Naive B cell (primary cell): ENCODE data around the gene SERPINA4. TPM values are rescaled to one million over a fixed set of nuclear protein-coding genes. Genes with fewer than 3 reads are reported as not detected.

Experiments
- ATAC-seq, 2 donors: fragments of 150-1000 bp; cut with Tn5 transposase; 2 replicates each; pipeline ENCODE4 v1.10.0; 2021; ENCODE audit warnings: low read depth in 2 of 2, mild to moderate bottlenecking in 2 of 2, moderate library complexity in 2 of 2
- DNase-seq: peaks from one replicate; pipeline ENCODE4 v3.0.0; 2022
- H3K27ac Mint-ChIP-seq, 6 donors: one replicate each; pipeline ENCODE4 v1.8.0; 2020 to 2022; ENCODE audit warnings: mild to moderate bottlenecking in 6 of 6, mixed read lengths in 6 of 6, moderate library complexity in 5 of 6, inconsistent platforms in 2 of 6
- H3K27me3 Mint-ChIP-seq, 3 donors: one replicate each; pipeline ENCODE4 v1.8.0; 2021 to 2022; ENCODE audit warnings: mixed read lengths in 3 of 3, mild to moderate bottlenecking in 1 of 3
- H3K36me3 Mint-ChIP-seq, 2 donors: one replicate each; pipeline ENCODE4 v1.8.0; 2020 to 2022; ENCODE audit warnings: mixed read lengths in 2 of 2, inconsistent platforms in 1 of 2, mild to moderate bottlenecking in 1 of 2
- H3K4me1 Mint-ChIP-seq, 3 donors: one replicate each; pipeline ENCODE4 v1.8.0; 2020 to 2022; ENCODE audit warnings: mixed read lengths in 3 of 3, inconsistent platforms in 1 of 3, mild to moderate bottlenecking in 1 of 3, moderate library complexity in 1 of 3
- H3K4me3 Mint-ChIP-seq, 8 donors: one replicate each; pipeline ENCODE4 v1.8.0; 2020 to 2022; ENCODE audit warnings: mild to moderate bottlenecking in 8 of 8, mixed read lengths in 8 of 8, moderate library complexity in 8 of 8, inconsistent platforms in 2 of 8
- H3K9me3 Mint-ChIP-seq, 7 donors: one replicate each; pipeline ENCODE4 v1.8.0; 2020 to 2022; ENCODE audit warnings: mixed read lengths in 7 of 7, mild to moderate bottlenecking in 5 of 7, inconsistent platforms in 2 of 7, moderate library complexity in 1 of 7
- polyA plus RNA-seq, 6 donors: library from polyadenylated mRNA; unstranded; fragments of 300-500 nt; fragmentation: Illumina TruSeq; gene quantifications; one replicate each; pipeline ENCODE4 v1.2.3, GENCODE V29; 2021; ENCODE audit warnings: low read depth in 6 of 6

SERPINA4 gene
- polyA plus RNA-seq, result not detected

DNA sequence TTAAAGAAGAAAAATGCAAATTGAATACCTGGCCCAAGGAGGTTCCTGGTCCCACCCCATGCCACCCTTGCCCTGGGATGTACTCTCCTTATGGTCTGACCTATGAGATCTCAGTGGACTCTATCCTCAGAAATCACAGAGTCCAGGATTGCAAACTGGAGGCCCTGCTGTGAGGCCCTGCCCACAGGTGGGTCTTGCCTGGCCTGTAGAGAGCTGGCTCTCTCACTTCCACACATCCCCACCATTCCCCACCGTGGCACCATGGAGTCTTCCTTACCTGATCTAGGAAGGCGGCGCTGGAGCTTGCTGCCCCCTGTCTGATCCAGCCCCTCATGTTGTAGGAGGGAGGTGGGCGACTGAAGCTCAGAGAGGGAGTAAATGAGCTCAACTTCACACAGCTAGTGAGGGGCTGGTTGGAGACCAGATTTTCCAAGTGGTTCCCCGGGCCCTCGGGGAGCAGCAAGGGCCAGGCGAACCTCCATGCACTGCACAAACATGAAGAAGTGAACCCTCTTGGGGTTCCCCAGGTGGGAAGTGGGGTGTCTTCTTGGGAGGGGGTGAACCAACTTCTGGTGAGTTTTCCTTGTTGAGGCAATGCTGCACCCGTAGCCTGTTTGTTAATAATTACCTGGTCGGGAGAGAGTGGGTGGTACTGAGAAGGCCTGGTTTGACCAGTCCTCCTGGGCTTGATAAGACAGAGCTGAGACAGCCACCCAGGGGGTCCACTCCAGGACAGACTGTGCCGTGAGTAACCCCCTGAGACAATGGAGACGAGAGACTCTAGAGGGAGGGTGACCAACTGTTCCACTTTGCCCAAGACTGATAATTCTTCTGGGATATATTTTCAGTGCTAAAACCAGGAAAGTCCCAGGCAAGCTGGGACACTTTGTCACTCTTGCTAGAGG lies at the start of gene SERPINA4:
SERPINA4 (plus strand) TSS at position 692 of the 905 bp plus-strand sequence. CDS start 2,041 bp downstream, outside the sequence.
- peaks cover 0 to 7% (median 4%) of the 10 kb centered on the region in 7 donors for H3K9me3 Mint-ChIP-seq
- no peaks in the 10 kb centered on the region for H3K4me1 Mint-ChIP-seq
- H3K27ac Mint-ChIP-seq, result no peak within 1 kb of the TSS
- DNase-seq, result no peak
- peaks cover 1 to 11% (median 9%) of the 10 kb centered on the region in 3 donors for H3K27me3 Mint-ChIP-seq
- H3K36me3 Mint-ChIP-seq, result peaks cover 0 to 1% of the 10 kb centered on the region in 2 donors
- no peak for ATAC-seq
- H3K4me3 Mint-ChIP-seq, result no peak within 1 kb of the TSS

DNA sequence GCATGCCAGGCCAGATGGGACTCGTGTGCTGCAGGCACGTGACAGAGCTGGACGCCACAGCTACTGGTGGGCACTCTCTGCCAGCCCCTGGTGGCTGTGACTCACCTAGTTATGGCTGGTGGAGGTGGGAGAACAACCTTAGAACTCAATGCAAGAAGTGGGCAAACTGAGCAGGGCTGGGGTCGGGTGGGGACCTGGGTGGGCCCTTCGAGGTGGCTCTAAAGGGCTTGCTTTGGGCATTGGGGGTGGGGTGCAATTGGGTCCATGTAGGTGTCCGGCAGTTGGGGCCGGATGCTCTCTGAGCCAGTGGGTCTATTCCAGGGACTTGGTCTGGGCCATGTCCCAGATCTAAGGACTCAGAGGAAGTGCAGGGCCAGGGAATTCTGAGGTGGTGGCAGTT lies 46.9 kb upstream of the SERPINA4 start:
- DNase-seq (no peak), ATAC-seq (no peak)
- peaks cover 0 to 7% (median 0%) of the 10 kb centered on the region in 3 donors for H3K27me3 Mint-ChIP-seq
- H3K36me3 Mint-ChIP-seq, result peaks cover 0 to 9% of the 10 kb centered on the region in 2 donors
- H3K9me3 Mint-ChIP-seq, result peaks cover 0 to 8% (median 2%) of the 10 kb centered on the region in 7 donors
- no peak overlapping the region for H3K27ac Mint-ChIP-seq
- H3K4me1 Mint-ChIP-seq, result peaks cover 0 to 5% (median 0%) of the 10 kb centered on the region in 3 donors
- H3K4me3 Mint-ChIP-seq, result no peak overlapping the region

DNA sequence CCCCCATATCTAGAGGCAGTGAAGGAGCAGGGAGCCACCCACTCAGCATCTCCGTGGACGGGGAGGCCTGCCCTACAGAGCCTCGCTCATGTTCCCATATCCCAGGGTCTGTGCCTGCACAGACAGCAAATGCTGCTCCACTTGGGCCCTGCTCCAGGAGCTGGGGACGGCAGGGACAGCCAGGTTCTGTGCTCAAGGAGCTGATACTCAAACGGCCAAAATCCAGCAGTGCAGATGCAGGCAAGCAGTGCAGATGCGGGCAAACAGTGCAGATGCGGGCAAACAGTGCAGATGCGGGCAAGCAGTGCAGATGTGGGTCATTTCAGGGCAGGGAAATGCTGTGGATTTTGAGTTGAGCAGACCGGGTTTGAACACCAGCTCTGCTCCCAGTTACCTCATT lies 45.8 kb upstream of the SERPINA4 start:
- Mint-ChIP-seq H3K4me3 (no peak overlapping the region), H3K36me3 (peaks cover 0 to 13% of the 10 kb centered on the region in 2 donors), H3K27me3 (peaks cover 0 to 7% (median 3%) of the 10 kb centered on the region in 3 donors), H3K9me3 (peaks cover 0 to 16% (median 5%) of the 10 kb centered on the region in 7 donors), H3K4me1 (peaks cover 0 to 5% (median 0%) of the 10 kb centered on the region in 3 donors), H3K27ac (no peak overlapping the region)
- no peak for ATAC-seq
- no peak for DNase-seq

DNA sequence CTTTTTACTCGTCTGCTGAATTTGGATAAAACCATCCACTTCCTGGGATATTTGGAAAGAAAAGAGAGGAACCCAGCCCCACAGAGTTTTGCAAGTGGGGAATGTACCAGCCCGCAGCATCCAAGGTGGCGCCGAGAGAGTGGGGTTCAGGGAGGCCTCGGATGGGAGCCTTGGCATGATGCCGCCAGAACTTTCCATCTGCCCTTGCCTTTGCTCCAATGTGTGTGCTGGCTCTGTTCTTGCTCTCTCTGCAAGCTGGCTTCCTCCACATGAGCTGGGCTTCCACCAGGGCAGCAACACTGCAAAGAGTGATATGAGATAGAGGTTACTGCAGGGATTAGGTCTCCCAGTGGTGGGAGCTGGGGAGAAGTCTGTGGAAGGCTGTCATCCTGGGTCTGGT lies 45.4 kb upstream of the SERPINA4 start:
- DNase-seq (no peak), ATAC-seq (no peak)
- peaks cover 0 to 16% (median 5%) of the 10 kb centered on the region in 7 donors for H3K9me3 Mint-ChIP-seq
- no peak overlapping the region for H3K27ac Mint-ChIP-seq
- peaks cover 0 to 7% (median 3%) of the 10 kb centered on the region in 3 donors for H3K27me3 Mint-ChIP-seq
- H3K36me3 Mint-ChIP-seq, result peaks cover 0 to 13% of the 10 kb centered on the region in 2 donors
- H3K4me1 Mint-ChIP-seq, result peaks cover 0 to 5% (median 0%) of the 10 kb centered on the region in 3 donors
- no peak overlapping the region for H3K4me3 Mint-ChIP-seq

DNA sequence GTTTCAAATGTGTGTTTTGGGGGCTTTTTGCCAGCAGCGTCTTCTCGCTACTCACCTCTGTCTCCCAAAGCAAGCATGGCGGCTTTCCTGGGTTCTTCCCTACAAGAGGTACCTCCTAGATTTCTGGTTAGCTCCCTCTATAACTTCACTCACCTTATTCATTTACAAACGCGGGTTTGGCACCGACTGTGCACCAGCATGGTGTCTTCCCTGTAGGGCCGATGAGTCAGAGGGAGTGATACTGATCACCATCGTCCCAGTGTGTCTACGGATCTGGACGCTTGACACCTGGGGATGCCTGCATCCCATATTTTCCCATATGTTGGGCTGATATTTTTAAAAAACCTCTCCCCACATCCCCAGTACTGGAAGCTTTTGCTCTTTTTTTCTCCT lies 44.0 kb upstream of the SERPINA4 start:
- ATAC-seq (no peak), DNase-seq (no peak)
- H3K9me3 Mint-ChIP-seq, result peaks cover 0 to 16% (median 5%) of the 10 kb centered on the region in 7 donors
- no peak overlapping the region for H3K27ac Mint-ChIP-seq
- H3K4me3 Mint-ChIP-seq, result no peak overlapping the region
- H3K4me1 Mint-ChIP-seq, result peaks cover 0 to 5% (median 0%) of the 10 kb centered on the region in 3 donors
- peaks cover 0 to 13% of the 10 kb centered on the region in 2 donors for H3K36me3 Mint-ChIP-seq
- H3K27me3 Mint-ChIP-seq, result peaks cover 3 to 13% (median 6%) of the 10 kb centered on the region in 3 donors

DNA sequence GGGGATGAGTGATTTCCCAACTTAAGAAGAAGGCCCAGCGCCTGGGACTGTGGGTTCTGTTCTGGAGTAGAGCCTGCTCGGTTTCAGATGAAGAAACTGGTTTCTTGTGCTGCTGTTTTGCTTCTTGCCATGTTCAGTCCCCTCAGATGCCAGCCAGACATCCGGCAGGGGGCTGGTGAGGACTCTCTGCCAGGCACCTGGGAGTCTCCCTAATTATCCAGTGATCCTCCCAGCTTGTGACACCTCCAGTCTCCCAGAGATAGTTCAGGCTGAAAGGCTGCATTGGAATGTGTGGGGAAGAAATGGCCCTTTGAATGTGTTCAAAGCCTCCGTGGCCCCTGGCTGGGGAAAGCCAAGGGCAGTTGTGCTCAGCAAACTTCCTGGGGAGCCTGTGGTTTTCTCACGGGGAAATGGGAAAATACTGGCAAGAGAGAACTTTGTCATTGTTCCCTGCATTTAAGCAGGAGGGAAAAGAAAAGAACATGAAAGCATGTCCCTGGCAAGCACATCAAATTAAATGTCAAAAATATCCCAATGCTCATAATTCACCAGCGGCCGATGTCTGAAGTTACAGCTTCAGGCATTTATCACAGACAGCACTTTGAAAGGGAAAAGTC lies 43.5 kb upstream of the SERPINA4 start:
- ATAC-seq, result no peak
- Mint-ChIP-seq H3K36me3 (peaks cover 0 to 13% of the 10 kb centered on the region in 2 donors), H3K4me1 (peaks cover 0 to 5% (median 0%) of the 10 kb centered on the region in 3 donors), H3K27me3 (peaks cover 5 to 16% (median 8%) of the 10 kb centered on the region in 3 donors), H3K4me3 (no peak overlapping the region), H3K27ac (no peak overlapping the region), H3K9me3 (peaks cover 0 to 16% (median 5%) of the 10 kb centered on the region in 7 donors)
- no peak for DNase-seq

GRCh38 chr14:94521375-94522114 lies 39.7 kb upstream of the SERPINA4 start:
- Mint-ChIP-seq H3K27ac (no peak overlapping the region), H3K9me3 (peaks cover 0 to 16% (median 8%) of the 10 kb centered on the region in 7 donors), H3K27me3 (peaks cover 19 to 33% (median 23%) of the 10 kb centered on the region in 3 donors), H3K4me1 (peaks cover 0 to 5% (median 0%) of the 10 kb centered on the region in 3 donors), H3K36me3 (peaks cover 0 to 13% of the 10 kb centered on the region in 2 donors), H3K4me3 (peak overlapping the region in 1 of 8 donors; percentile 41)
- no peak for ATAC-seq
- DNase-seq, result no peak

DNA sequence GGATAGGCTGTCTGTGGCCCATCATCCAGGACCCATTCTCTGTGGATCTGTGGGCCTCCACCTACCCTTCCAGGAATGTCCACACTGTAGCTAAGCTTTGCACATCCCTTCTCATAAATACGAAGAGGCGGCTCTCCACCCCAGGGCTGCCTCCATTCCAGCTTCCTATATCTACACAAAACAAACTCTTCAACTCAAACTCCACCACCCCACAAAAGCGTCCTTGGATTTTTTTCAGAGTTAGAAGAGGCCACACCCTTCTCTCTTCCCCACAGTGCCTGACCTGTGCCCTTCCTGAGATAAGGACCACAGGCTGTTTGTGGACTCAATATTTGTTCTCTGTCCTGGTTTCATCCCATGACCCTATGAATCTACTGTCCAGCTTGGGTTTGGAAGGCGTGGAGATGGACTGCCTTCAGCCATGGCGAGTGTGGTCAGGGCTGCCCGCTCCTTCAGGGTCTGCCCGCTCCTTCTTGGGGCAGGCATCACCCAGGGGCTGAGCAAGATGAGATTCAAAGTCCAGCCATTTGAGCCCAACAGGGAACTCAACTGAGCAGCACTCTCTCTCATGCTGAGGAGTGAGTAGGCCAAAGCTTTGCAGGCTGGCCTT lies 39.0 kb upstream of the SERPINA4 start:
- Mint-ChIP-seq H3K9me3 (peaks cover 0 to 16% (median 8%) of the 10 kb centered on the region in 7 donors), H3K36me3 (peaks cover 0 to 13% of the 10 kb centered on the region in 2 donors), H3K4me3 (no peak overlapping the region), H3K27ac (peak overlapping the region in 2 of 6 donors; percentile 39 to 59), H3K27me3 (peaks cover 19 to 33% (median 27%) of the 10 kb centered on the region in 3 donors), H3K4me1 (peaks cover 0 to 5% (median 0%) of the 10 kb centered on the region in 3 donors)
- ATAC-seq (no peak), DNase-seq (no peak)

GRCh38 chr14:94523265-94523664 lies 38.0 kb upstream of the SERPINA4 start:
- DNase-seq, result no peak
- peaks cover 0 to 16% (median 8%) of the 10 kb centered on the region in 7 donors for H3K9me3 Mint-ChIP-seq
- H3K27ac Mint-ChIP-seq, result no peak overlapping the region
- H3K36me3 Mint-ChIP-seq, result peaks cover 0 to 13% of the 10 kb centered on the region in 2 donors
- H3K27me3 Mint-ChIP-seq, result peaks cover 19 to 33% (median 27%) of the 10 kb centered on the region in 3 donors
- no peak for ATAC-seq
- H3K4me1 Mint-ChIP-seq, result peaks cover 0 to 5% (median 0%) of the 10 kb centered on the region in 3 donors
- no peak overlapping the region for H3K4me3 Mint-ChIP-seq

- ATAC-seq (no peak), DNase-seq (no peak)
- H3K9me3 Mint-ChIP-seq, result peaks cover 0 to 12% (median 5%) of the 10 kb centered on the region in 7 donors
- H3K4me1 Mint-ChIP-seq, result peaks cover 0 to 1% (median 0%) of the 10 kb centered on the region in 3 donors
- no peak overlapping the region for H3K27ac Mint-ChIP-seq
- peaks cover 19 to 33% (median 27%) of the 10 kb centered on the region in 3 donors for H3K27me3 Mint-ChIP-seq
- no peak overlapping the region for H3K4me3 Mint-ChIP-seq
- H3K36me3 Mint-ChIP-seq, result peaks cover 0 to 7% of the 10 kb centered on the region in 2 donors
Observed at GRCh38 chr14:94524093-94524492, 37.1 kb upstream of the SERPINA4 start.

GRCh38 chr14:94531187-94531586 lies 30.1 kb upstream of the SERPINA4 start:
- Mint-ChIP-seq H3K4me3 (no peak overlapping the region), H3K9me3 (peaks cover 0 to 17% (median 4%) of the 10 kb centered on the region in 7 donors), H3K27ac (no peak overlapping the region), H3K4me1 (no peaks in the 10 kb centered on the region), H3K27me3 (peaks cover under 1 to 6% (median 6%) of the 10 kb centered on the region in 3 donors), H3K36me3 (peaks cover 0 to 4% of the 10 kb centered on the region in 2 donors)
- DNase-seq, result no peak
- no peak for ATAC-seq

DNA sequence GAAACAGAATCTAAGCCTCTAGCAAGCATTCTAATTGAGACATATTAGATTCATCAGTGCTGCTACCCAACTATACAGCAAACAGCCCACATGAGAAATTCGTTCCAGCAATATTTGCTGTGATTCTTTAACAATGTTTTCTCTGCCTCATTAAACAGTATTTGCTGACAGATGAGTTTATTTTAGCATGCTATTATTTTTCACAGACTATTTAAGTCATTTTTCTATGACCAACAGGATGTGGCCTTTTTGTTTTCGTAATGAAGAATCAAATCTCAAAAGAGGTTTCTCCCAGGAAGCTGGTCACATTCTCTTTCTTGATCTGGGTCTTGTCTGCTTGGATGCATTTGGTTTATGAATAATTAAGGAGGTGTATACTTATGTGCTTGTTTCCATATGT lies 28.8 kb upstream of the SERPINA4 start:
- DNase-seq, result no peak
- Mint-ChIP-seq H3K4me1 (no peaks in the 10 kb centered on the region), H3K27me3 (peaks cover 0 to 6% (median 0%) of the 10 kb centered on the region in 3 donors), H3K4me3 (no peak overlapping the region), H3K9me3 (peaks cover 0 to 13% (median 4%) of the 10 kb centered on the region in 7 donors), H3K36me3 (peaks cover 0 to 4% of the 10 kb centered on the region in 2 donors), H3K27ac (no peak overlapping the region)
- ATAC-seq, result no peak
